Measurements from ENCODE around the gene D2HGDH.
A peak's percentile ranks its signal among the peaks of the same experiment; 100 is the strongest.
"Not testable (repeated sequence)": the region's sequence is repeated elsewhere in the genome, so short reads cannot be mapped to it uniquely, and the experiment has no call there.

Gene D2HGDH

GRCh38 chr2:241724975-241725870 is 9.2 kb upstream of the D2HGDH start:
- DNase-seq (ENCODE audit: low read depth) = no peak

- no peak for DNase-seq (ENCODE audit: low read depth)
Measured at GRCh38 chr2:241726459-241726858, 8.0 kb upstream of the D2HGDH start.

- no peak for DNase-seq (ENCODE audit: low read depth)
Measured at GRCh38 chr2:241728000-241728399, 6.4 kb upstream of the D2HGDH start.

- no peak for DNase-seq (ENCODE audit: low read depth)
Measured at GRCh38 chr2:241728627-241729026, 5.8 kb upstream of the D2HGDH start.

GRCh38 chr2:241729868-241730267 is 4.6 kb upstream of the D2HGDH start:
- DNase-seq (ENCODE audit: low read depth) = no peak

GRCh38 chr2:241730671-241731293 is 3.6 kb upstream of the D2HGDH start:
- DNase-seq (ENCODE audit: low read depth) = no peak

GRCh38 chr2:241732513-241733186 is 1.8 kb upstream of the D2HGDH start:
- peak; percentile 46 for DNase-seq (ENCODE audit: low read depth)

GRCh38 chr2:241733391-241734207 is 831 bp upstream of the D2HGDH start:
- DNase-seq (ENCODE audit: low read depth) = no peak

- DNase-seq (ENCODE audit: low read depth) = no peak
Measured at GRCh38 chr2:241734208-241734466, 293 bp upstream of the D2HGDH start.

GRCh38 chr2:241736111-241736510 is 1.7 kb downstream of the D2HGDH start:
- DNase-seq (ENCODE audit: low read depth) = no peak

- no peak for DNase-seq (ENCODE audit: low read depth)
Measured at GRCh38 chr2:241738040-241738686, 3.7 kb downstream of the D2HGDH start.

- DNase-seq (ENCODE audit: low read depth) = no peak
Measured at GRCh38 chr2:241739177-241739576, 4.7 kb downstream of the D2HGDH start.

GRCh38 chr2:241739651-241740050 is 5.2 kb downstream of the D2HGDH start:
- DNase-seq (ENCODE audit: low read depth) = no peak

GRCh38 chr2:241741016-241741415 is 6.6 kb downstream of the D2HGDH start:
- DNase-seq (ENCODE audit: low read depth) = no peak

GRCh38 chr2:241742320-241742939 is 8.0 kb downstream of the D2HGDH start:
- no peak for DNase-seq (ENCODE audit: low read depth)

GRCh38 chr2:241743008-241743407 is 8.6 kb downstream of the D2HGDH start:
- DNase-seq (ENCODE audit: low read depth) = not testable (repeated sequence)

GRCh38 chr2:241743620-241744019 is 9.2 kb downstream of the D2HGDH start:
- no peak for DNase-seq (ENCODE audit: low read depth)

GRCh38 chr2:241744028-241744754 is 9.8 kb downstream of the D2HGDH start:
- no peak for DNase-seq (ENCODE audit: low read depth)

GRCh38 chr2:241745276-241745675 is 10.8 kb downstream of the D2HGDH start:
- no peak for DNase-seq (ENCODE audit: low read depth)

- DNase-seq (ENCODE audit: low read depth) = no peak
Measured at GRCh38 chr2:241746084-241746483, 11.7 kb downstream of the D2HGDH start.
